Erythroblast (primary cell): ENCODE data around the gene SLC24A3.

Experiments used
- GATA1 ChIP-seq: IDR thresholded peaks from 2 replicates; pipeline ENCODE4 v1.6.1; 2011; ENCODE audit warnings: low read depth, mild to moderate bottlenecking, control low read depth, low read length, moderate library complexity
- POLR2A ChIP-seq: IDR thresholded peaks from 2 replicates; pipeline ENCODE4 v1.6.1; 2011; ENCODE audit warnings: mild to moderate bottlenecking, low read length

DNA sequence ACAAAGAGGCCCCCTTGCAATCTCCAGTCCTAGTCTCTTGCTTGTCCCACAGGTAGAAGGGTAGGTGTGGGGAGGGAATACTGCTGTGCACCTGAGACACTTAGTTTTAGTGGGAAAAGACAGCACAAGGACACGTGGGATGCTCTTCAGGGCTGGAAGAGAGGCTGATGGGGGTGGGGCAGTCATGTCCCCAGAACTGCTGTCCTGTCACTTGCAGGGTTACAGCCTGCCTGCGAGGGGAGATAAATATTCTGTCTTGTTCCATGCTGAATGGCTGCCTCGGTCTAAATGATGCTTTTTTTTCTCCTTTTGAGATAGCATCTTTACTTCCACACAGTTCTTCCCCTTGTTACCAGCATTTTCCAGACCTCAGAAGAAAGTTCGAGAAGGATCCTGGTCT, 106.2 kb downstream of the SLC24A3 start:
- TF ChIP-seq POLR2A, result no peak
- TF ChIP-seq GATA1, result no peak
